CD4-positive, CD25-positive, alpha-beta regulatory T cell (primary cell): ENCODE data around the gene OPN5. TPM values are rescaled to one million over a fixed set of nuclear protein-coding genes. Genes with fewer than 3 reads are reported as not detected.

Source experiments
- ATAC-seq, 2 donors: fragments of 150-1000 bp; cut with Tn5 transposase; one replicate each; pipeline ENCODE4 v1.10.0; 2021; ENCODE audit warnings: low read depth in 2 of 2, moderate number of reproducible peaks in 2 of 2, moderate library complexity in 1 of 2
- DNase-seq, 3 donors: peaks; one replicate each; pipeline versions ENCODE4 v3.0.0 to v3.0.0-alpha.2; 2012 to 2022; ENCODE audit warnings: mixed read lengths in 1 of 3
- H3K27ac ChIP-seq: one replicate; pipeline ENCODE4 v1.7.0; 2013; ENCODE audit warnings: mild to moderate bottlenecking, low read length; ENCODE audit not compliant: insufficient read depth, poor library complexity, severe bottlenecking
- H3K27me3 ChIP-seq: one replicate; pipeline ENCODE4 v1.7.0; 2013; ENCODE audit warnings: low read length; ENCODE audit not compliant: control insufficient read depth, insufficient read depth
- H3K36me3 ChIP-seq: one replicate; pipeline ENCODE4 v1.7.0; 2013; ENCODE audit warnings: mild to moderate bottlenecking, low read length, moderate library complexity; ENCODE audit not compliant: control insufficient read depth, insufficient read depth
- H3K4me1 ChIP-seq: 2 replicates; pipeline ENCODE4 v1.7.0; 2013; ENCODE audit warnings: mild to moderate bottlenecking, low read length; ENCODE audit not compliant: insufficient read depth, control insufficient read depth, poor library complexity, severe bottlenecking
- H3K4me3 ChIP-seq: one replicate; pipeline ENCODE4 v1.7.0; 2013; ENCODE audit warnings: low read depth, mild to moderate bottlenecking, low read length, moderate library complexity
- H3K9me3 ChIP-seq, 2 experiments: 1 replicate in 1 of 2; 2 replicates in 1 of 2; pipeline ENCODE4 v1.7.0; 2013; ENCODE audit warnings: low read length in 2 of 2, mild to moderate bottlenecking in 1 of 2, moderate library complexity in 1 of 2; ENCODE audit not compliant: control insufficient read depth in 2 of 2
- H3K27ac Mint-ChIP-seq, 3 donors: one replicate each; pipeline ENCODE4 v1.8.0; 2020 to 2022; ENCODE audit warnings: mild to moderate bottlenecking in 3 of 3, mixed read lengths in 3 of 3, moderate library complexity in 2 of 3
- H3K27me3 Mint-ChIP-seq: one replicate; pipeline ENCODE4 v1.8.0; 2022; ENCODE audit warnings: mild to moderate bottlenecking, mixed read lengths
- H3K36me3 Mint-ChIP-seq: one replicate; pipeline ENCODE4 v1.8.0; 2020; ENCODE audit warnings: mixed read lengths
- H3K4me1 Mint-ChIP-seq, 4 donors: one replicate each; pipeline ENCODE4 v1.8.0; 2020 to 2022; ENCODE audit warnings: mixed read lengths in 4 of 4, mild to moderate bottlenecking in 1 of 4
- H3K4me3 Mint-ChIP-seq, 4 donors: one replicate each; pipeline ENCODE4 v1.8.0; 2020 to 2022; ENCODE audit warnings: mild to moderate bottlenecking in 4 of 4, mixed read lengths in 4 of 4, moderate library complexity in 3 of 4
- H3K9me3 Mint-ChIP-seq, 7 donors: one replicate each; pipeline ENCODE4 v1.8.0; 2020 to 2022; ENCODE audit warnings: mixed read lengths in 7 of 7, mild to moderate bottlenecking in 3 of 7, moderate library complexity in 2 of 7
- polyA plus RNA-seq, 4 donors: library from polyadenylated mRNA; unstranded; fragments of 300-500 nt; fragmentation: Illumina TruSeq; gene quantifications; one replicate each; pipeline ENCODE4 v1.2.3, GENCODE V29; 2021
- total RNA-seq: library from RNA; stranded (reverse); gene quantifications from one replicate; pipeline ENCODE4 v1.2.3, GENCODE V29; 2022

OPN5 gene, protein sequence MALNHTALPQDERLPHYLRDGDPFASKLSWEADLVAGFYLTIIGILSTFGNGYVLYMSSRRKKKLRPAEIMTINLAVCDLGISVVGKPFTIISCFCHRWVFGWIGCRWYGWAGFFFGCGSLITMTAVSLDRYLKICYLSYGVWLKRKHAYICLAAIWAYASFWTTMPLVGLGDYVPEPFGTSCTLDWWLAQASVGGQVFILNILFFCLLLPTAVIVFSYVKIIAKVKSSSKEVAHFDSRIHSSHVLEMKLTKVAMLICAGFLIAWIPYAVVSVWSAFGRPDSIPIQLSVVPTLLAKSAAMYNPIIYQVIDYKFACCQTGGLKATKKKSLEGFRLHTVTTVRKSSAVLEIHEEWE
- total RNA-seq: not detected
- polyA plus RNA-seq: not detected

DNA sequence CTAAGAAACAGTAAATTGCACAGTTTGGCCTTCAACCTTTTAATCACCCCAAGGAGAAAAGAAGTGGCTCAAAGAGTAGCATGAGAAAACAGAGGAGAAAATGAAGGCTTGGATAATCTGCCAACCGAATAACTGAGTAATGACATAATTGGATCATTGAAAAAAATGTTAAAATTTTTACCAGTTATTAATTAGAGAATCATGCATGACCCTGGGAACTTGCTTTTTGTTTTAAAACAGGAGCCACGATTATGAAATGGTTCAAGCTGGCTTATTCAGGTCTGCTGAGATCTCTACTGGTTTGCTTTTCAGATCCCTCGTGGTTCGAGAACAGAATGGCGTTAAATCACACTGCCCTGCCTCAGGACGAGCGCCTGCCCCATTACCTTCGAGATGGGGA, at the start of gene OPN5:
Gene OPN5, plus strand, starts transcription at position 301 of the 400 bp plus-strand sequence. Its CDS starts 35 bp downstream, at position 336.
- H3K4me3 Mint-ChIP-seq: no peak within 1 kb of the TSS
- peaks cover 0 to 2% (median 0%) of the 10 kb centered on the region in 7 donors for H3K9me3 Mint-ChIP-seq
- H3K27ac Mint-ChIP-seq: no peak within 1 kb of the TSS
- H3K27me3 ChIP-seq: peaks cover 1% of the 10 kb centered on the region
- H3K27me3 Mint-ChIP-seq: peaks cover 13% of the 10 kb centered on the region
- no peaks in the 10 kb centered on the region for H3K36me3 Mint-ChIP-seq
- ATAC-seq (no peak), DNase-seq (no peak)
- no peak within 1 kb of the TSS for H3K27ac ChIP-seq
- H3K4me1 Mint-ChIP-seq: peaks cover 0 to 6% (median 0%) of the 10 kb centered on the region in 4 donors
- H3K4me3 ChIP-seq: no peak within 1 kb of the TSS
- H3K4me1 ChIP-seq: no peaks in the 10 kb centered on the region
- H3K36me3 ChIP-seq: no peaks in the 10 kb centered on the region
- H3K9me3 ChIP-seq: no peaks in the 10 kb centered on the region

DNA sequence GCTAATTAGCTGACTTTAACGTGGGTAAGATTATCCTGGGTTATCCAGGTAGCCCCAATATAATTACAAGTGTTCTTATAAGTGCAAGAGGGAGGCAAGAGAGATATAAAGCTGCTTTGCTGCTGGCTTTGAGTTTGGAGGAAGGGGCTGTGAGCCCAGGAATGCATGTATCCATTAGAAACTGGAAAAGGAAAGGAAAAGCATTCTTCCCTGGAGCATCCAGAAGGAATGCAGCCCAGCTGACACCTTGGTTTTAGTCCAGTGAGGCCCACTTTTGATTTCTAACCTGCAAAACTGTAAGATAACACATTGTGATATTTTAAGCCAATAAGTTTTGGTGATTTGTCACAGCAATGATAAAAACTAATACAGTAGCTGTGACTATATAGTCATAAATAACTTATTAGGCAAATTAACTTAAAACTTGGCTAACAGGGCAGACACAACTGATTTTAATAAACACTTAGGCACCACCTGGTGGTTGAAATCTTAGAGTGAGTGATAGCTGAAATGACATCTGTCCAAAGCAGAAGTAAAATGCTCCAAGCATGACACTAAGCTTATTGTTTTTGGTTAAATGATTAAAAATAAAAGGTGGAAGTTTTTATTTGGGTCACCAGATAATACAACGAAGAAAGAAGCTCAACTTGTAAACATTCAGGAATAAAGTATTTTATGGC, 47.8 kb upstream of the OPN5 start:
- H3K4me1 ChIP-seq: no peaks in the 10 kb centered on the region
- DNase-seq (peak in 1 of 3 donors; percentile 37), ATAC-seq (no peak)
- Mint-ChIP-seq H3K27me3 (no peaks in the 10 kb centered on the region), H3K4me3 (no peak overlapping the region), H3K36me3 (no peaks in the 10 kb centered on the region), H3K4me1 (no peaks in the 10 kb centered on the region), H3K9me3 (no peaks in the 10 kb centered on the region), H3K27ac (no peak overlapping the region)
- H3K4me3 ChIP-seq: no peak overlapping the region
- no peak overlapping the region for H3K27ac ChIP-seq
- no peaks in the 10 kb centered on the region for H3K36me3 ChIP-seq
- H3K27me3 ChIP-seq: no peaks in the 10 kb centered on the region
- H3K9me3 ChIP-seq: no peaks in the 10 kb centered on the region

DNA sequence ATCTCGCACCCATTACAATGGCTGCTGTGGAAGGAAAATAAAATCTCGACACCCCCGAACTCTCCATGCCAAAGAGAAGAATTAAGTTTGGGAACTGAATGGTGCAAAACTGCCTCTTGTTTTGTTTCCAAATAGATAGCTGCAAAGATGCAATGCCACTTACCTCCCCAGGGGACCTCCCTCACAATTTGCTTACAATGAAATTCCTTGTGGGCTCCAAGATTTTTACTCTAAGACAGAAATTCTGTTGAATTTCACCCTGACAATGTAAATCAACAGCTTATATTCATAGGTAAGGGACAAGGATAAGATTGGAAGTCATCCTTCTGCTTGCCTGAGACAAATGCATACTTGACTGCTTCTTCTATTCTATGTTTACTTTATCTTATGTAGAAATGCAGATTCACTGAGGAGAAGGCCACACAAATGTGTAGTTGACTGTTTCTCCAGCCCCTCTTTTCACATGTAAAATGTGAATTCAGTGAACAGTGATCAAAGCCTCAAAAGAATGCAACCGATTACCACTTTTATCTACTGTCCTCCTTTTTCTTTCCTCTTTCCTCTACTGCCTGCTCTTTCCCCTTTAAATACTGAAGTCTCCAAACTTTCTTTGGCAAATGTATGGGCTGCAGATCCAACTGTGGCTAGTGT, 46.9 kb upstream of the OPN5 start:
- Mint-ChIP-seq H3K36me3 (no peaks in the 10 kb centered on the region), H3K27ac (peak overlapping the region in 1 of 3 donors; percentile 42), H3K27me3 (no peaks in the 10 kb centered on the region), H3K9me3 (no peaks in the 10 kb centered on the region), H3K4me3 (no peak overlapping the region), H3K4me1 (no peaks in the 10 kb centered on the region)
- Histone ChIP-seq H3K27me3 (no peaks in the 10 kb centered on the region), H3K4me1 (no peaks in the 10 kb centered on the region), H3K4me3 (no peak overlapping the region), H3K9me3 (no peaks in the 10 kb centered on the region), H3K36me3 (no peaks in the 10 kb centered on the region), H3K27ac (no peak overlapping the region)
- ATAC-seq (no peak), DNase-seq (no peak)

GRCh38 chr6:47736083-47736700, 45.6 kb upstream of the OPN5 start:
- Histone ChIP-seq H3K27me3 (no peaks in the 10 kb centered on the region), H3K4me1 (no peaks in the 10 kb centered on the region), H3K36me3 (no peaks in the 10 kb centered on the region), H3K9me3 (no peaks in the 10 kb centered on the region), H3K4me3 (no peak overlapping the region), H3K27ac (no peak overlapping the region)
- H3K36me3 Mint-ChIP-seq: no peaks in the 10 kb centered on the region
- no peak overlapping the region for H3K27ac Mint-ChIP-seq
- H3K4me1 Mint-ChIP-seq: no peaks in the 10 kb centered on the region
- no peak for ATAC-seq
- no peak for DNase-seq
- H3K27me3 Mint-ChIP-seq: no peaks in the 10 kb centered on the region
- H3K9me3 Mint-ChIP-seq: no peaks in the 10 kb centered on the region
- no peak overlapping the region for H3K4me3 Mint-ChIP-seq

DNA sequence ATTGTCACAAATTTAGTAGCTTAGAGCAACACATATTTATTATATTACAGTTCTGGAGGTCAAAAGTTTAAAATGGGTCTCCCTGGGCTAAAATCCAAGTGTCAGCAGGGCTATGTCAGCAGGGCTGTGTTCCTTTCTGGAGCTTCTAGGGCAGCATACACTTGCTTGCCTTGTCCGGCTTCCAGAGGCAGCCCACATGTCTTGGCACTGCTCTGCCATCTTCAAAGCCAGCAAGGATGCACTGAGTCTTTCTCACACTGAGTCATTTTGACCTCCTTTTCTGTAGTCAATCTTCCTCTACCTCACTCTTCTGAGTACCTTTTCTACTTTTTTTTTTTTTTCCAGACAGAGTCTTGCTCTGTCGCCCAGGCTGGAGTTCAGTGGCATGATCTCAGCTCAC, 44.4 kb upstream of the OPN5 start:
- H3K9me3 Mint-ChIP-seq: no peaks in the 10 kb centered on the region
- Histone ChIP-seq H3K4me1 (no peaks in the 10 kb centered on the region), H3K9me3 (no peaks in the 10 kb centered on the region), H3K36me3 (no peaks in the 10 kb centered on the region), H3K27me3 (no peaks in the 10 kb centered on the region), H3K4me3 (no peak overlapping the region), H3K27ac (no peak overlapping the region)
- no peak overlapping the region for H3K4me3 Mint-ChIP-seq
- H3K27me3 Mint-ChIP-seq: no peaks in the 10 kb centered on the region
- ATAC-seq: no peak
- H3K4me1 Mint-ChIP-seq: no peaks in the 10 kb centered on the region
- H3K36me3 Mint-ChIP-seq: no peaks in the 10 kb centered on the region
- DNase-seq: no peak
- H3K27ac Mint-ChIP-seq: no peak overlapping the region

GRCh38 chr6:47740714-47741113, 41.1 kb upstream of the OPN5 start:
- ATAC-seq (no peak), DNase-seq (no peak)
- no peaks in the 10 kb centered on the region for H3K36me3 Mint-ChIP-seq
- no peak overlapping the region for H3K4me3 ChIP-seq
- H3K4me3 Mint-ChIP-seq: no peak overlapping the region
- H3K36me3 ChIP-seq: no peaks in the 10 kb centered on the region
- H3K27me3 ChIP-seq: no peaks in the 10 kb centered on the region
- no peaks in the 10 kb centered on the region for H3K27me3 Mint-ChIP-seq
- H3K4me1 ChIP-seq: no peaks in the 10 kb centered on the region
- no peaks in the 10 kb centered on the region for H3K9me3 Mint-ChIP-seq
- no peak overlapping the region for H3K27ac ChIP-seq
- no peaks in the 10 kb centered on the region for H3K9me3 ChIP-seq
- no peaks in the 10 kb centered on the region for H3K4me1 Mint-ChIP-seq
- H3K27ac Mint-ChIP-seq: no peak overlapping the region

DNA sequence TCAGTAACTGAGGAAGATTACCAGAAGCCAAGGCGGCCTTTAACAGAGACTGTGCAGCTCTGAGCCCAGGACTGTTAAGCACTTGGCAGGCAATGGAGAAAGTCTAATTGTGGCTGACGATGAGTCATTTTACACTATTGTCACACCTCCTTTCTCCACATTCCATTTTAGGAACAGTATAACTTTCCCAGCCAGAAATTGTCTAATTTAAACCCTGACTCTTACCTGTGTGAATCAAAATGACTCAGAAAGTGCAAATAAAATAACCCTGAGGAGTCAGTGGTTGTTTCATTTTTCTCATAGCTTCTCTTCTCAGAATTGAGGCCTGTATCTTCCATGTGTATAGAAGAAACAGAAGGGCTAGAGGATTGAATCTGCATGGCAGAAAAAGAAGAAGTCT, 40.0 kb upstream of the OPN5 start:
- Mint-ChIP-seq H3K4me3 (no peak overlapping the region), H3K27me3 (no peaks in the 10 kb centered on the region), H3K27ac (no peak overlapping the region), H3K4me1 (no peaks in the 10 kb centered on the region), H3K36me3 (no peaks in the 10 kb centered on the region), H3K9me3 (no peaks in the 10 kb centered on the region)
- Histone ChIP-seq H3K9me3 (no peaks in the 10 kb centered on the region), H3K4me1 (no peaks in the 10 kb centered on the region), H3K27me3 (no peaks in the 10 kb centered on the region), H3K4me3 (no peak overlapping the region), H3K36me3 (no peaks in the 10 kb centered on the region), H3K27ac (no peak overlapping the region)
- DNase-seq (no peak), ATAC-seq (no peak)
